Stimulated activated naive CD8-positive, alpha-beta T cell treated with anti-CD3 and anti-CD28 coated beads, Interleukin-15, amount 100 ng/mL, for 72 hours (primary cell): ENCODE results near the gene SLX9.
"Not testable (repeated sequence)": the region's sequence is repeated elsewhere in the genome, so short reads cannot be mapped to it uniquely, and the experiment has no call there.

Experiments
- ATAC-seq: fragments of 150-1000 bp; cut with Tn5 transposase; 2 replicates; pipeline ENCODE4 v1.10.0; 2021; ENCODE audit warnings: mild to moderate bottlenecking, moderate library complexity
- DNase-seq, 2 donors: peaks; one replicate each; pipeline ENCODE4 v3.0.0; 2021 to 2022
- H3K27ac Mint-ChIP-seq, 2 donors: one replicate each; pipeline ENCODE4 v1.8.0; 2022; ENCODE audit warnings: mild to moderate bottlenecking in 2 of 2, mixed read lengths in 2 of 2, moderate library complexity in 2 of 2
- H3K27me3 Mint-ChIP-seq: one replicate; pipeline ENCODE4 v1.8.0; 2022; ENCODE audit warnings: mixed read lengths
- H3K4me1 Mint-ChIP-seq: one replicate; pipeline ENCODE4 v1.8.0; 2022; ENCODE audit warnings: mild to moderate bottlenecking, mixed read lengths
- H3K4me3 Mint-ChIP-seq, 2 donors: one replicate each; pipeline ENCODE4 v1.8.0; 2022; ENCODE audit warnings: mild to moderate bottlenecking in 2 of 2, mixed read lengths in 2 of 2, moderate library complexity in 1 of 2
- H3K9me3 Mint-ChIP-seq, 2 donors: one replicate each; pipeline ENCODE4 v1.8.0; 2022; ENCODE audit warnings: mixed read lengths in 2 of 2

SLX9 gene

GRCh38 chr21:45019076-45019886 is 79.5 kb downstream of the SLX9 start:
- peak; percentile 53 for ATAC-seq
- peaks cover 5 to 8% of the 10 kb centered on the region in 2 donors for H3K9me3 Mint-ChIP-seq
- H3K4me1 Mint-ChIP-seq = peaks cover 10% of the 10 kb centered on the region
- peaks cover 59% of the 10 kb centered on the region for H3K27me3 Mint-ChIP-seq
- peak overlapping the region; percentile 19 to 37 for H3K4me3 Mint-ChIP-seq
- no peak overlapping the region for H3K27ac Mint-ChIP-seq
- no peak for DNase-seq

GRCh38 chr21:45019887-45020537 is 80.2 kb downstream of the SLX9 start:
- H3K27ac Mint-ChIP-seq = no peak overlapping the region
- H3K4me3 Mint-ChIP-seq = peak overlapping the region in 1 of 2 donors; percentile 37
- H3K9me3 Mint-ChIP-seq = peaks cover 5 to 14% of the 10 kb centered on the region in 2 donors
- ATAC-seq (no peak), DNase-seq (no peak)
- H3K4me1 Mint-ChIP-seq = peaks cover 10% of the 10 kb centered on the region
- peaks cover 54% of the 10 kb centered on the region for H3K27me3 Mint-ChIP-seq

GRCh38 chr21:45020629-45021427 is 81.0 kb downstream of the SLX9 start:
- peaks cover 5 to 14% of the 10 kb centered on the region in 2 donors for H3K9me3 Mint-ChIP-seq
- peaks cover 10% of the 10 kb centered on the region for H3K4me1 Mint-ChIP-seq
- peaks cover 46% of the 10 kb centered on the region for H3K27me3 Mint-ChIP-seq
- DNase-seq (no peak), ATAC-seq (no peak)
- H3K27ac Mint-ChIP-seq = no peak overlapping the region
- no peak overlapping the region for H3K4me3 Mint-ChIP-seq

GRCh38 chr21:45021428-45022347 is 81.9 kb downstream of the SLX9 start:
- Mint-ChIP-seq H3K4me3 (no peak overlapping the region), H3K27ac (no peak overlapping the region), H3K9me3 (peaks cover 5 to 14% of the 10 kb centered on the region in 2 donors), H3K4me1 (peaks cover 10% of the 10 kb centered on the region), H3K27me3 (peaks cover 37% of the 10 kb centered on the region)
- no peak for ATAC-seq
- no peak for DNase-seq

- ATAC-seq (no peak), DNase-seq (no peak)
- peaks cover 5 to 14% of the 10 kb centered on the region in 2 donors for H3K9me3 Mint-ChIP-seq
- peaks cover 31% of the 10 kb centered on the region for H3K27me3 Mint-ChIP-seq
- no peak overlapping the region for H3K27ac Mint-ChIP-seq
- no peak overlapping the region for H3K4me3 Mint-ChIP-seq
- H3K4me1 Mint-ChIP-seq = peaks cover 9% of the 10 kb centered on the region
Observed at GRCh38 chr21:45022348-45022675, 82.5 kb downstream of the SLX9 start.

- Mint-ChIP-seq H3K27me3 (peaks cover 27% of the 10 kb centered on the region), H3K9me3 (peaks cover 5 to 14% of the 10 kb centered on the region in 2 donors), H3K27ac (no peak overlapping the region), H3K4me3 (no peak overlapping the region), H3K4me1 (peaks cover 5% of the 10 kb centered on the region)
- no peak for ATAC-seq
- no peak for DNase-seq
Observed at GRCh38 chr21:45022736-45023135, 82.9 kb downstream of the SLX9 start.

- H3K27ac Mint-ChIP-seq = not testable (repeated sequence)
Observed at GRCh38 chr21:45024516-45024915, 84.7 kb downstream of the SLX9 start.

GRCh38 chr21:45026066-45026745 is 86.4 kb downstream of the SLX9 start:
- no peak overlapping the region for H3K4me3 Mint-ChIP-seq
- H3K27ac Mint-ChIP-seq = no peak overlapping the region
- DNase-seq = no peak
- H3K4me1 Mint-ChIP-seq = peaks cover 6% of the 10 kb centered on the region
- ATAC-seq = no peak
- peaks cover 11% of the 10 kb centered on the region for H3K27me3 Mint-ChIP-seq
- H3K9me3 Mint-ChIP-seq = peaks cover 5 to 14% of the 10 kb centered on the region in 2 donors

More at GRCh38 chr21:45024516-45024915, 84.7 kb downstream of the SLX9 start:
- H3K9me3 Mint-ChIP-seq = peaks cover 5 to 14% of the 10 kb centered on the region in 2 donors
- not testable (repeated sequence) for H3K4me3 Mint-ChIP-seq, ATAC-seq, H3K4me1 Mint-ChIP-seq, DNase-seq
- peaks cover 14% of the 10 kb centered on the region for H3K27me3 Mint-ChIP-seq
